Neural progenitor cell (in vitro differentiated cells): ENCODE results near the gene PRRT3. TPM values are rescaled to one million over a fixed set of nuclear protein-coding genes. Genes with fewer than 3 reads are reported as not detected.

ENCODE experiments used
- DNase-seq: peaks from one replicate; pipeline ENCODE4 v3.0.0-alpha.2; 2016; ENCODE audit warnings: low spot score
- H2AFZ ChIP-seq: fragments of 200-600 bp; sonication (generic); replicated peaks from 2 replicates; pipeline ENCODE4 v1.6.1; 2016; ENCODE audit warnings: antibody characterized with exemption
- H3F3A ChIP-seq: fragments of 200-600 bp; sonication (generic); 2 replicates; pipeline ENCODE4 v1.6.1; 2016; ENCODE audit warnings: antibody characterized with exemption, low read depth
- H3K27ac ChIP-seq: fragments of 200-600 bp; sonication (generic); 2 replicates; pipeline ENCODE4 v1.5.1; 2016; ENCODE audit warnings: mild to moderate bottlenecking
- H3K27me3 ChIP-seq: fragments of 200-600 bp; sonication (generic); 2 replicates; pipeline ENCODE4 v1.6.1; 2016; ENCODE audit warnings: mild to moderate bottlenecking, moderate library complexity
- H3K36me3 ChIP-seq: fragments of 200-600 bp; sonication (generic); 2 replicates; pipeline ENCODE4 v1.5.1; 2016
- H3K4me1 ChIP-seq: fragments of 200-600 bp; sonication (generic); 2 replicates; pipeline ENCODE4 v1.6.1; 2016; ENCODE audit warnings: mixed run types
- H3K4me2 ChIP-seq: fragments of 200-600 bp; sonication (generic); 2 replicates; pipeline ENCODE4 v1.6.1; 2016
- H3K4me3 ChIP-seq: fragments of 200-600 bp; sonication (generic); 2 replicates; pipeline ENCODE4 v1.5.1; 2016
- H3K79me2 ChIP-seq: fragments of 200-600 bp; sonication (generic); 2 replicates; pipeline ENCODE4 v1.6.1; 2016; ENCODE audit warnings: low read depth
- H3K9ac ChIP-seq: fragments of 200-600 bp; sonication (generic); 2 replicates; pipeline ENCODE4 v1.6.1; 2016
- H3K9me3 ChIP-seq: fragments of 200-600 bp; sonication (generic); 2 replicates; pipeline ENCODE4 v1.5.1; 2016; ENCODE audit warnings: low read depth
- H4K20me1 ChIP-seq: fragments of 200-600 bp; sonication (generic); 2 replicates; pipeline ENCODE4 v1.6.1; 2016; ENCODE audit warnings: low read depth
- H3K27ac Mint-ChIP-seq: 3 replicates; pipeline ENCODE4 v1.8.0; 2021; ENCODE audit warnings: mixed read lengths
- H3K27me3 Mint-ChIP-seq: 2 replicates; pipeline ENCODE4 v1.8.0; 2022; ENCODE audit warnings: low read depth, mild to moderate bottlenecking, inconsistent platforms, moderate library complexity, mixed read lengths; ENCODE audit not compliant: insufficient read depth
- H3K36me3 Mint-ChIP-seq: 3 replicates; pipeline ENCODE4 v1.8.0; 2021; ENCODE audit warnings: mixed read lengths
- H3K4me1 Mint-ChIP-seq: 3 replicates; pipeline ENCODE4 v1.8.0; 2021; ENCODE audit warnings: mixed read lengths
- H3K4me3 Mint-ChIP-seq: 3 replicates; pipeline ENCODE4 v1.8.0; 2021; ENCODE audit warnings: mild to moderate bottlenecking, moderate library complexity, mixed read lengths
- H3K9me3 Mint-ChIP-seq: 3 replicates; pipeline ENCODE4 v1.8.0; 2020; ENCODE audit warnings: mixed read lengths
- EZH2 ChIP-seq: fragments of 200-600 bp; sonication (generic); IDR thresholded peaks from 2 replicates; pipeline ENCODE4 v1.6.1; 2017; ENCODE audit warnings: antibody characterized with exemption, mild to moderate bottlenecking, moderate library complexity
- EZH2phosphoT487 ChIP-seq: fragments of 200-600 bp; sonication (generic); IDR thresholded peaks from 2 replicates; pipeline ENCODE4 v1.6.1; 2017; ENCODE audit warnings: antibody characterized with exemption
- total RNA-seq: library from RNA; depleted of rRNA; stranded (reverse); fragments of >200 nt; gene quantifications from 2 replicates; pipeline ENCODE4 v1.2.3, GENCODE V29; 2015; ENCODE audit warnings: low replicate concordance
- TF ChIP-seq, protein P1 (sequence below): fragments of 200-600 bp; sonication (generic); IDR thresholded peaks from 2 replicates; pipeline ENCODE4 v1.5.1; 2017; ENCODE audit warnings: antibody characterized with exemption, mild to moderate bottlenecking

Gene PRRT3
- total RNA-seq, 1 donor from 2014 or later, result 2.6 TPM

- no peaks in the 10 kb centered on the region for H3K9me3 ChIP-seq
- H3K27me3 Mint-ChIP-seq, result no peaks in the 10 kb centered on the region
- DNase-seq, result no peak
- peaks cover 8% of the 10 kb centered on the region for H3K4me1 ChIP-seq
- no peak overlapping the region for H3K27ac Mint-ChIP-seq
- peak overlapping the region; percentile 60 for H3K4me3 ChIP-seq
- peak overlapping the region; percentile 83 for H3K4me2 ChIP-seq
- peaks cover 20% of the 10 kb centered on the region for H3K4me1 Mint-ChIP-seq
- H3F3A ChIP-seq, result peaks cover 14% of the 10 kb centered on the region
- peak overlapping the region; percentile 99 for H3K4me3 Mint-ChIP-seq
- no peaks in the 10 kb centered on the region for H3K9me3 Mint-ChIP-seq
- no peak overlapping the region for H3K9ac ChIP-seq
- H3K27ac ChIP-seq, result no peak overlapping the region
- peaks cover 2% of the 10 kb centered on the region for H3K36me3 Mint-ChIP-seq
- H3K79me2 ChIP-seq, result peaks cover 6% of the 10 kb centered on the region
- peaks cover 11% of the 10 kb centered on the region for H3K27me3 ChIP-seq
- no peak for TF ChIP-seq EZH2
- TF ChIP-seq, protein P1, sequence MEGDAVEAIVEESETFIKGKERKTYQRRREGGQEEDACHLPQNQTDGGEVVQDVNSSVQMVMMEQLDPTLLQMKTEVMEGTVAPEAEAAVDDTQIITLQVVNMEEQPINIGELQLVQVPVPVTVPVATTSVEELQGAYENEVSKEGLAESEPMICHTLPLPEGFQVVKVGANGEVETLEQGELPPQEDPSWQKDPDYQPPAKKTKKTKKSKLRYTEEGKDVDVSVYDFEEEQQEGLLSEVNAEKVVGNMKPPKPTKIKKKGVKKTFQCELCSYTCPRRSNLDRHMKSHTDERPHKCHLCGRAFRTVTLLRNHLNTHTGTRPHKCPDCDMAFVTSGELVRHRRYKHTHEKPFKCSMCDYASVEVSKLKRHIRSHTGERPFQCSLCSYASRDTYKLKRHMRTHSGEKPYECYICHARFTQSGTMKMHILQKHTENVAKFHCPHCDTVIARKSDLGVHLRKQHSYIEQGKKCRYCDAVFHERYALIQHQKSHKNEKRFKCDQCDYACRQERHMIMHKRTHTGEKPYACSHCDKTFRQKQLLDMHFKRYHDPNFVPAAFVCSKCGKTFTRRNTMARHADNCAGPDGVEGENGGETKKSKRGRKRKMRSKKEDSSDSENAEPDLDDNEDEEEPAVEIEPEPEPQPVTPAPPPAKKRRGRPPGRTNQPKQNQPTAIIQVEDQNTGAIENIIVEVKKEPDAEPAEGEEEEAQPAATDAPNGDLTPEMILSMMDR, result no peak
- TF ChIP-seq EZH2phosphoT487, result no peak
- peak overlapping the region; percentile 77 for H2AFZ ChIP-seq
- no peaks in the 10 kb centered on the region for H3K36me3 ChIP-seq
- no peaks in the 10 kb centered on the region for H4K20me1 ChIP-seq
Measured at GRCh38 chr3:9932535-9932842, 19.7 kb downstream of the PRRT3 start.

DNA sequence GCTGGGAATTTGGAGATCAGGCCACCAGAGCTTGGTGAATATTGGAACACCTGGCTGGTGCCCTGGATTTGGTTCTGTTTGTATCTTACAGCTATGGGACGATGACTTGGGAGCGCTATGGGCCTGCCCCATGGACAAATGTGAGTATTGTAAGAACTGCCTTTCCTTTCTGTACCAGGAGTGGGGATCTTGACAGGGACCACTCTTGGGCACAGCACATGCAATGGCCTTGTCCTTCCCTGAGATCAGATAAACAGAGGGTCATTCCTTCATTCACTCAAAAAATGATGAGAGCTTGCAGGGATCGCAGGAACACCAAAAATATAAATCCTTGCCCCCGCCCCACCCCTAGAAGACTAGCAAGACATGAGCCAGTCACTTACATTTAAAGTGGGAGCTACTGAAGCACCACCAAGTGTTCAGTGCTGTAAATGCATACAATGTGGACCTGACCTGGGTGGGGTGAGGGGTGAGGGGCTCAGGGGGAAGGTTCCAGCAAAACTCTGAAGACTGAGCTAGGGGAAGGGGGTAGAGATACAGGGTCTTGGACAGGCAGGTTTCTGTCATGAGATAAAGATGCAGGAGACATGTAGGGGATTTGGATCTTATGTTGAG is 21.3 kb downstream of the PRRT3 start:
- H4K20me1 ChIP-seq, result no peaks in the 10 kb centered on the region
- TF ChIP-seq, protein P1, result no peak
- TF ChIP-seq EZH2 (no peak), EZH2phosphoT487 (no peak)
- H3K4me2 ChIP-seq, result no peak overlapping the region
- Mint-ChIP-seq H3K4me1 (peaks cover 20% of the 10 kb centered on the region), H3K4me3 (peak overlapping the region; percentile 63), H3K9me3 (no peaks in the 10 kb centered on the region), H3K36me3 (peaks cover 2% of the 10 kb centered on the region), H3K27ac (no peak overlapping the region), H3K27me3 (no peaks in the 10 kb centered on the region)
- no peaks in the 10 kb centered on the region for H3K9me3 ChIP-seq
- H3K36me3 ChIP-seq, result no peaks in the 10 kb centered on the region
- H3F3A ChIP-seq, result peaks cover 14% of the 10 kb centered on the region
- H3K27ac ChIP-seq, result no peak overlapping the region
- H3K4me1 ChIP-seq, result peaks cover 8% of the 10 kb centered on the region
- H3K27me3 ChIP-seq, result peaks cover 11% of the 10 kb centered on the region
- H2AFZ ChIP-seq, result no peak overlapping the region
- H3K79me2 ChIP-seq, result peaks cover 6% of the 10 kb centered on the region
- no peak for DNase-seq
- H3K9ac ChIP-seq, result no peak overlapping the region
- no peak overlapping the region for H3K4me3 ChIP-seq

DNA sequence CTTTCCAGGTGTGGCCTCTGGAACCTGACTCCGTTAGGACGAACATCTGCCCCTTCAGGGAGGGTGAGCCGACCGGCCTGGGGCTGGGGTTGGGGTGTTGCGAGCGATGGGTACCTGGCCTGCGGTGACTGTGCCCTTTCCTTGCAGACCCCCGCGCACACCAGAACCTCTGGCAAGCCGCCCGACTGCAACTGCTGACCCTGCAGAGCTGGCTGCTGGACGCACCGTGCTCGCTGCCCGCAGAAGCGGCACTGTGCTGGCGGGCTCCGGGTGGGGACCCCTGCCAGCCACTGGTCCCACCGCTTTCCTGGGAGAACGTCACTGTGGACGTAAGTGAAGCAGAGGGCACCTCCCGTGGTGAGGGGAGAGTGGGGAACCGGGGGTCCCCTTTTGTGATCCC is 24.1 kb downstream of the PRRT3 start:
- DNase-seq, result no peak
- Mint-ChIP-seq H3K36me3 (no peaks in the 10 kb centered on the region), H3K27me3 (peaks cover 2% of the 10 kb centered on the region), H3K27ac (no peak overlapping the region), H3K4me1 (peaks cover 3% of the 10 kb centered on the region), H3K4me3 (no peak overlapping the region), H3K9me3 (no peaks in the 10 kb centered on the region)
- Histone ChIP-seq H3K27me3 (peaks cover 11% of the 10 kb centered on the region), H3K79me2 (no peaks in the 10 kb centered on the region), H3F3A (peaks cover 11% of the 10 kb centered on the region), H4K20me1 (no peaks in the 10 kb centered on the region), H3K4me2 (no peak overlapping the region), H3K4me3 (no peak overlapping the region), H3K9me3 (no peaks in the 10 kb centered on the region), H3K36me3 (no peaks in the 10 kb centered on the region), H3K27ac (no peak overlapping the region), H2AFZ (no peak overlapping the region), H3K4me1 (no peaks in the 10 kb centered on the region), H3K9ac (no peak overlapping the region)
- TF ChIP-seq EZH2, result no peak
- TF ChIP-seq, protein P1, result no peak
- TF ChIP-seq EZH2phosphoT487, result no peak
